OCI-LY3 (cell line): ENCODE data around the gene SPIN3.
A peak's percentile ranks its signal among the peaks of the same experiment; 100 is the strongest.

ENCODE experiments used
- H2AFZ ChIP-seq: fragments of 200-600, 300-600 bp; shearing (Covaris generic); 2 replicates; pipeline ENCODE4 v1.6.0; 2014; ENCODE audit warnings: antibody characterized with exemption, low read depth, low read length
- H3K27ac ChIP-seq: fragments of 200-600, 300-600 bp; sonication (generic); 2 replicates; pipeline ENCODE4 v1.5.1; 2014; ENCODE audit warnings: mild to moderate bottlenecking, low read length, moderate library complexity, mixed read lengths
- H3K27me3 ChIP-seq: fragments of 200-600, 300-600 bp; sonication (generic); 2 replicates; pipeline ENCODE4 v1.6.1; 2014; ENCODE audit warnings: low read depth, low read length, mixed read lengths
- H3K36me3 ChIP-seq: fragments of 200-600, 300-600 bp; sonication (generic); replicated peaks from 2 replicates; pipeline ENCODE3; 2014; ENCODE audit warnings: low read depth, low read length, mixed read lengths
- H3K4me1 ChIP-seq: fragments of 300-600, 200-600 bp; sonication (generic); 2 replicates; pipeline ENCODE4 v1.6.1; 2014; ENCODE audit warnings: low read length, mixed read lengths
- H3K4me2 ChIP-seq: fragments of 200-600, 300-600 bp; sonication (generic); 2 replicates; pipeline ENCODE4 v1.6.1; 2014; ENCODE audit warnings: low read length, mixed read lengths
- H3K4me3 ChIP-seq: fragments of 300-600, 200-600 bp; sonication (generic); 2 replicates; pipeline ENCODE4 v1.5.1; 2014; ENCODE audit warnings: antibody characterized with exemption, mild to moderate bottlenecking, low read length, moderate library complexity
- H3K79me2 ChIP-seq: fragments of 300-600, 200-600 bp; shearing (Covaris generic); 2 replicates; pipeline ENCODE4 v1.6.1; 2014; ENCODE audit warnings: mild to moderate bottlenecking, low read length, mixed read lengths
- H3K9ac ChIP-seq: fragments of 300-600, 200-600 bp; shearing (Covaris generic); 2 replicates; pipeline ENCODE4 v1.6.0; 2014; ENCODE audit warnings: mild to moderate bottlenecking, low read length, moderate library complexity
- H3K9me3 ChIP-seq: fragments of 200-600, 300-600 bp; shearing (Covaris generic); 2 replicates; pipeline ENCODE4 v1.6.1; 2014; ENCODE audit warnings: low read length, mixed read lengths; ENCODE audit not compliant: insufficient read depth
- H4K20me1 ChIP-seq: fragments of 200-600, 300-600 bp; sonication (generic); 2 replicates; pipeline ENCODE4 v1.6.1; 2016; ENCODE audit warnings: low read length, mixed read lengths; ENCODE audit not compliant: insufficient read depth
- CTCF ChIP-seq: fragments of 200-600, 300-600 bp; sonication (generic); IDR thresholded peaks from 2 replicates; pipeline ENCODE4 v1.5.1; 2014; ENCODE audit warnings: antibody characterized with exemption, low read length, low read depth
- EZH2phosphoT487 ChIP-seq: fragments of 200-600 bp; shearing (Covaris generic); IDR thresholded peaks from 2 replicates; pipeline ENCODE4 v1.6.1; 2018; ENCODE audit warnings: antibody characterized with exemption, mixed run types, low read depth

The SPIN3 gene

DNA sequence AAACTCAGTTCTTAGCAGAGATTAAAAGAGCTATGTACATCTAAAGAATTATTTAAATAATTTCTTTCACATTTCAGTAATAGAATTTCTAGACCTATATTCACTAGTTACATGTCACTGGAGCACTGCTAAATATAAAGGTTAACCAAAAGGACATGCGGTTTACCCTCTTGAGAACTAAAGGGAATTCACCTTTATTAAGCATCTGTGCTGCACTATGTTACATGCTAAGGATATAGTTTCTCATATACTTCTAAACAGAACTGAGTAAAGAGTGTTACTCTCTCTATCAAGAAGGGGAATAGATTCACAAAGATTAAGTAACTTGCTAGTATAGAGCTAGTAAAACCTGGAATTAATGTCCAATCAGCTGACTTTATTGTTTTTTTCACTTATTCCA, 7.6 kb downstream of the SPIN3 start:
- H3K4me2 ChIP-seq, result peak overlapping the region; percentile 68
- H3K9ac ChIP-seq, result no peak overlapping the region
- TF ChIP-seq EZH2phosphoT487, result no peak
- no peak for TF ChIP-seq CTCF
- H3K27ac ChIP-seq, result peak overlapping the region; percentile 53
- H3K79me2 ChIP-seq, result no peaks in the 10 kb centered on the region
- peaks cover 35% of the 10 kb centered on the region for H3K4me1 ChIP-seq
- no peaks in the 10 kb centered on the region for H3K9me3 ChIP-seq
- H3K4me3 ChIP-seq, result no peak overlapping the region
- H2AFZ ChIP-seq, result no peak overlapping the region
- H4K20me1 ChIP-seq, result no peaks in the 10 kb centered on the region
- H3K36me3 ChIP-seq, result no peaks in the 10 kb centered on the region
- H3K27me3 ChIP-seq, result no peaks in the 10 kb centered on the region

DNA sequence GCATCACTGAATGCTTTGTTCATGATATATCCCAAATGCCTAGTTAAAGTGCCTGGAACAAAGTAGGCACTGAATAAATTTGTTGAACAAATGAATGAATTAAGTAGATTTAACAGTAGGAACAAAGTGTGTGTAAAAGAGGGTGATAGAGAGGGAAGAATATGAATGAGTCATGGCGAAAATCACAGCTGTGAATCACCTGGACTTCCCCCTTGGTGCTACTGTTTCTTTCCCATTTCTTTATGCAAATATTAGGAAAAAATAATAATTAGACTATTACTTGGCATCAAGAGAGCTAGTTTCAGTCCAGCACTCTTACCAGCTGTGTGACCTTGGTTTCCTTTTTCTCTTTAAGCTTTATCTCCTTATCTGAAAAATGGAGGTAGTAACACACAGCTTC, 9.2 kb downstream of the SPIN3 start:
- Histone ChIP-seq H3K79me2 (no peaks in the 10 kb centered on the region), H3K4me1 (peaks cover 42% of the 10 kb centered on the region), H4K20me1 (no peaks in the 10 kb centered on the region), H3K4me2 (peak overlapping the region; percentile 60), H3K9ac (no peak overlapping the region), H2AFZ (no peak overlapping the region), H3K36me3 (no peaks in the 10 kb centered on the region), H3K27me3 (no peaks in the 10 kb centered on the region), H3K4me3 (peak overlapping the region; percentile 17; the same call in 1 of the 2 replicates), H3K27ac (peak overlapping the region; percentile 44), H3K9me3 (no peaks in the 10 kb centered on the region)
- TF ChIP-seq CTCF (no peak), EZH2phosphoT487 (no peak)

GRCh38 chrX:56978172-56978571, 17.2 kb downstream of the SPIN3 start:
- Histone ChIP-seq H3K27me3 (no peaks in the 10 kb centered on the region), H3K79me2 (no peaks in the 10 kb centered on the region), H3K36me3 (no peaks in the 10 kb centered on the region), H3K27ac (no peak overlapping the region), H4K20me1 (no peaks in the 10 kb centered on the region), H3K4me2 (no peak overlapping the region), H3K9me3 (no peaks in the 10 kb centered on the region), H2AFZ (no peak overlapping the region), H3K9ac (no peak overlapping the region), H3K4me1 (peaks cover 11% of the 10 kb centered on the region), H3K4me3 (no peak overlapping the region)
- TF ChIP-seq EZH2phosphoT487, result no peak
- TF ChIP-seq CTCF, result peak; percentile 66

GRCh38 chrX:56975611-56976010, 19.7 kb downstream of the SPIN3 start:
- TF ChIP-seq EZH2phosphoT487 (no peak), CTCF (peak; percentile 20)
- Histone ChIP-seq H3K27me3 (no peaks in the 10 kb centered on the region), H4K20me1 (no peaks in the 10 kb centered on the region), H3K27ac (no peak overlapping the region), H3K4me3 (no peak overlapping the region), H3K36me3 (no peaks in the 10 kb centered on the region), H3K4me1 (0 out of 2 replicates have a peak, but pooled peaks cover 2% of the 10 kb centered on the region), H3K4me2 (no peak overlapping the region), H3K9ac (no peak overlapping the region), H3K79me2 (no peaks in the 10 kb centered on the region), H2AFZ (no peak overlapping the region), H3K9me3 (no peaks in the 10 kb centered on the region)
